HG03066 (cell line): ENCODE results near the gene C1RL.

ENCODE experiments used
- ATAC-seq: cut with Tn5 transposase; IDR thresholded peaks from one replicate; pipeline ENCODE4 v1.9.1; 2021; ENCODE audit warnings: low read depth; ENCODE audit not compliant: unreplicated experiment

Gene C1RL

GRCh38 chr12:7096006-7096932, 12.7 kb downstream of the C1RL start:
- no peak for ATAC-seq

- no peak for ATAC-seq
Measured at GRCh38 chr12:7093892-7094291, 15.1 kb downstream of the C1RL start.

- no peak for ATAC-seq
Measured at GRCh38 chr12:7093486-7093885, 15.5 kb downstream of the C1RL start.

DNA sequence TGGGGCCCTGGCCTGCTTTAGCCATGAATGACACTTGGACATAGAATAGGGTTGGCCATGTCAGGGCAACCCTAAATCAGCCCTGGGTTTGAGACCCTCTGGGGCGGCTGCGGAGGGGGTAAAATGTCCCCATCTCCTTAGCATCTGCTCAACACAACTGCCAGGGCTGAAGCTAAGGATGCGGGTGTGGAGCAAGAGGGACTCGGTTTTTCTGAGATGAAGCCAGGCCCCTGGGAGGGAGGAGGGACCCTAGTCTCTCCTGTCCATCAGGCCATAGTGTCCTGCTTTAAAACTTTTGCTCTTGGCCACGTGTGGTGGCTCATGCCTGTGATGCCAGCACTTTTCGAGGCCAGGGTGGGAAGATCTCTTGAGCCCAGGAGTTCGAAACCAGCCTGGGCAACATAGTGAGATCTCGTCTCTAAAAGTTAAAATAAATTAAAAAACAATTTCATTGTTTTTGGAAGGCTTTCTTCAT, 16.0 kb downstream of the C1RL start:
- ATAC-seq = no peak

GRCh38 chr12:7092229-7092985, 16.6 kb downstream of the C1RL start, which contains the start of gene C1R:
TSS of gene C1R (minus strand) at chr12:7092445. CDS start at chr12:7092388, 57 bp downstream.
- no peak for ATAC-seq

DNA sequence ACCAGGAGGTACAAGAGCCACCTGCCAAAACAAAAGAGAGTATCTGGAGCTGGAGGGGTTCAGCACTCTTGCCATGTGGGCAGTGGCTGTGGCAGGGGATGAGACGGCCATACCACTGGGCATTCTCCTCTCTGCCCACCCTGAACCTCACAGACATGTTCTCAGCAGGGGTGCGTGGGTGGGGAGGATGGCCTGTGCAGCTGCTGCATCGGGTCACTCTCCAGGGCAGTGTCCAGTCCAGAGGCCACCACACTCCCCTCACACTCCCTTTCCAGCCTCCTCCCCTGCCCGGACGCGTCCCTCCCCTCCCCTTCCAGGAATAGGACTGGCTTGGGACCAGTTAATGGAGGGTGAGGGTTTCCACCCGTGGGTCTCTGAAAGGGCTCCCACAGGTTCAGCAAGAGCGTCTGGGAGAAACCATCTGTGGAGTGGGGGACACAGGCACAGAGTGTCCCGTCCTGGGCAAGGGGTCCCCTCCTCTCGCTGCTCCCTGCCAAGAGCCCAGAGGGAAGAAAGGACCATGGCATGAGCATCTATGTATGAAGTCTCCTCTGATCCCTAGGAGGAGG, 17.3 kb downstream of the C1RL start:
- no peak for ATAC-seq

- ATAC-seq = no peak
Measured at GRCh38 chr12:7091171-7091570, 17.8 kb downstream of the C1RL start.

DNA sequence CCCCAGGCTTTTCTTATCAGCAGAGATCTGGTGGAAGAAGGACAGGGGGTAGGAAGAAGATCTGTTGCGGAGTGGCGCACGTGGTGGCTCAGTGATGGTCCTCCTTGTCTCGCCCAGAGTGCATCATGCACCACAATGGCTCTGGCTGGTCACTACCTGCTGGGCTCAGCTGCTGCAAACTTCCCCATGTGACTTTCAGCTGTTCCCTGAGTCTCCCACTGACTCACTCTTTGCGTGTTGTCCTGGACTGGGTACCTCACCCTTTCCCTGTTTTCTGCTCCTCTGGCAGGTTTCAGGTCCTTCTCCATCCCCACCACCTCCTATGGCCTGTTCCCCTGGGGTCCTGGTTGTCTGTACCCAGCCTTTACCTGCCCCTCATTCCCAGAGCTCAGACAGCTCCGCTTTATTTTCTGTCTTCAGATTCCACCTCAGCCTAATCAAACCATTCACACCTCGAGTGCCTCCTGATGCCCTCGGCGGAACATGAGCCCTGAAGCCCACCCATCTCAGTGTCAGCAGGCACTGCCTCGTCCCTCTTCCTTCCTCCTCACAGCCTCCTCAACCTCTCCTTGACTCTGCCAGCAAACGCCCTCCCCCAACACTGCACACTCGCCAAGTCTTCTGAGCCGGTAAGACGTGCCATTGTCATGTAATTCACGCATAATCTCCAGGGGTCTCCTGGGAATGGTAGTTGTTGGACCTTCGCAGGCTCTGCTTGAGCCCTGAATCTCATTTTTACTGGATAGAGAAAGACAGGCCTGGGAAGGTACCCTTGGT, 18.6 kb downstream of the C1RL start:
- ATAC-seq = no peak

DNA sequence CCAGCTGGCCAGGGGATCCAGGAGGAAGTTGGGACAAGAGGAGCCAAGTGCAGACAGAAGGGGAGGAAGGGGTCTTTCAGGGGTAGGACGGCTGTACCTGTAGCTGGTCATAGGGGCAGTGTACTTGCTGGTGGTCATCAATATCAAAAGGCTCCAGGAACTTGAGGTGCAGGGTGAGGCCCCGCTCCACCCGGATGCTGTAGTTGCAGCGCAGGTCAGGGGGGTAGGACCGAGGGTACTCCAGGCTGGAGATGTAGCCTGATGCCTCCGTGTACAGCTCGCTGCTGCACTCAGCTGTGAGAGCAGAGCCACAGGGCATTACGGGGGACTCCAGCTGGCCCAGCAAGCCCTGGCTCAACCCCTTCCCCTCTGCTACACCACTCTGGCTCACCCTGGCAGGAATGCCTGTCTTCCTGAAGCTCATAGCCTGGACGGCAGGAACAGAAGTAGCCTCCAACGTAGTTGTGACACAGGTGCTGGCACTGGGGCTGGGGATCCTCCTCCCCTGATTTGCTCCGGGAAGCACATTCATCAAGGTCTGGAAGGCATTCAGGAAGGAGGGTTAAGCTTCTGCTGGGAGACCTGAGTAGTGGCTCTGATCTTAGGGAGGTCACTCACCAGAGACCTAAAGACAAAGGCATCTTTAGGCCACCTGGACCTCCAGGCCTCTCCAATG, 19.7 kb downstream of the C1RL start:
- ATAC-seq = no peak

DNA sequence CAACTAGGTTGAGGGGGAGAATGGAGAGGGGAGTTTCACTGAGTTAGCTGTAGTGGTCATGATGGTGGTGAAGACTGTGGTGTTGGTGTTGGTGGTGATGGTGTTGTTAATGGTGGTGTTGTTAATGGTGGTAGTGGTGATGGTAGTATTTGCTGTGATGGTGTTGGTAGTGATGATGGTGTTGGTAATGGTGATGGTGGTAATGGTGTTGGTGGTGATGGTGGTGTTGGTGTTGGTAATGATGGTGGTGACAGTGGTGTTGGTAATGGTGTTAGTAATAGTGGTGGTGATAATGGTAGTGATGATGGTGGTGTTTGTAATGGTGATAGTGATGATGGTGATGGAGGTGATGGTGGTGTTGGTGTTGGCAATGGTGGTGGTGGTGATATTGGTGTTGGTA, 25.9 kb downstream of the C1RL start:
- no peak for ATAC-seq

- ATAC-seq = no peak
Measured at GRCh38 chr12:7081037-7081436, 28.0 kb downstream of the C1RL start.

DNA sequence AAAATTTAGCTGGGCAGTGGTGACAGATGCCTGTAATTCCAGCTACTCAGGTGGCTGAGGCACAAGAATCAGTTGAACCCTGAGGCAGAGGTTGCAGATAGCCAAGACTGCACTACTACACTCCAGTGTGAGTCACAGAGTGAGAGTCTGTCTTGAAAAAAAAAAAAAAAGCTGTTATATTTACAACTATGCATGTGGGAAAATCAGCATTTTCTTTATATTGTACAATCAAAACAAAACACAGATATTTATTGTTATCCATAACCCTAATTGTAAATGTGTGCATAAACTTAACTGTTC, 29.2 kb downstream of the C1RL start:
- no peak for ATAC-seq

- ATAC-seq = no peak
Measured at GRCh38 chr12:7078163-7078562, 30.9 kb downstream of the C1RL start.

GRCh38 chr12:7076493-7076892, 32.5 kb downstream of the C1RL start:
- ATAC-seq = no peak

- no peak for ATAC-seq
Measured at GRCh38 chr12:7075939-7076338, 33.1 kb downstream of the C1RL start.

GRCh38 chr12:7075518-7075917, 33.5 kb downstream of the C1RL start:
- ATAC-seq = no peak

DNA sequence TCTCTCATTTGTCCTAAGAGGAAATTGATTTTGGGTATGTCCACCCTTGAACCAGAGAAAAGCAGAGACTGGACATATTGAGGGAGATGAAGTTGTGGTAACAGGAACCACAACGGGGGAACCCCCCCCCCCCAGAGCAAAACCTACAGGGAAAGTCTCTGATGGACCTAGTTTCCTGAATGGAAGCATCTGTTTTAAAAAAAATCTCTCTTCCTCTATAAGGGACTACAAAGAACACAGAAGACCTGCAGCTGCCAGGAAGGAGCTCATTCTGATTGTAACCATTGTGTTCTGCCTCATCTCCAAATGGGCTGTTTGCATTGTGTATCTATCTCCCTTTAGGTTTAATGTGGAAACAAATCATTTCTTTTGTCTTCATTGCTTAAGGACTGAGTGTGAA, 35.1 kb downstream of the C1RL start:
- no peak for ATAC-seq

DNA sequence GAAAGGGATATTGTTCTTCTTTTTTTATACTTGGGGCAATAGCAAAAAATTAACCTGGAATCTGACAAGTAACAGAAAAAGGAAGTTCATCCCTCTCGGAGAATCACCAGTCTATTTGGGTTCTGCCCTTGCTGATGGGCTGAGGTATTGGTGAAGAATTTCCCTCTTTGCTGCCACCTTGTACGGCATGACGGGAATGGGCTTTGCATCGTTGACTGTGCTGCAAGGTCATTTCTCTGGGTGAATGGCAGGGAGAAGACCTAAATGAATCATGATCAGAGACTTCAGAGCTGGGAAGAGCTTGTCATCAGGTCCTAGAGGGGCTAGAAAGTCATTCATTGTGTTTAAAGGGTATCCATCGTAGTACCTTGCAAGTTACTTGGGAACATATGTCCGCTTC, 36.5 kb downstream of the C1RL start:
- ATAC-seq = no peak

GRCh38 chr12:7072035-7072434, 37.0 kb downstream of the C1RL start:
- ATAC-seq = no peak

DNA sequence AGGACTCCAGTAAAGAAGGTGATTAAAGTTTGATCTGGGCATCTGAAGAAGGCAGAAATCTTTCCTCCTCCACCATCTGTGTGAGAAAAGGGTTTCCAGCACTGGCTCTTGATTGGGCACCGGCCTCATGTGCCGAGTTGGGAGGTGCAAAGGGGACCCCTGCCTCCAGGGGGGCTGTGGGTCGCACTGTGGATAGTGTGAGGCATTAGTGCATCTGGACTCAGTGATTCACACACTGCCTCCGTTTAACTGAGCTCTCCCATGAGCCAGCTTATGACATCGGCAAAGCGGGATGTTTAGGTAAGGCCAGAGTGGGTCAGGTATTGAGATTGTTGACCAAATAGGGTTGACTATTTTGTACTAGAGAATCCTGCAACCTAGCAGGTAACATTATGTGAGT, 39.6 kb downstream of the C1RL start:
- ATAC-seq = no peak
